Hindlimb muscle (tissue), 1 donor: ENCODE results near the gene GLG1. TPM values are rescaled to one million over a fixed set of nuclear protein-coding genes. Genes with fewer than 3 reads are reported as not detected.
A peak's percentile ranks its signal among the peaks of the same experiment; 100 is the strongest.

Experiments used
- DNase-seq: peaks from one replicate; pipeline ENCODE4 v3.0.0-alpha.2; 2013
- polyA plus RNA-seq: library from polyadenylated mRNA; unstranded; fragments of 120-200 nt; gene quantifications from one replicate; pipeline ENCODE4 v1.2.1, GENCODE V29; 2013; ENCODE audit not compliant: insufficient read length

Gene GLG1
- polyA plus RNA-seq, 1 donor: 121 TPM

GRCh38 chr16:74608381-74608780 lies 1.5 kb upstream of the GLG1 start:
- DNase-seq: no peak

- no peak for DNase-seq
These were observed 1.0 kb upstream of the GLG1 start for GRCh38 chr16:74607962-74608356.

- DNase-seq: no peak
These were observed 522 bp upstream of the GLG1 start for GRCh38 chr16:74607310-74607961.

- DNase-seq: peak; percentile 25
These were observed 981 bp downstream of the GLG1 start for GRCh38 chr16:74605746-74606520.

GRCh38 chr16:74605332-74605731 lies 1.6 kb downstream of the GLG1 start:
- DNase-seq: no peak

GRCh38 chr16:74603848-74604247 lies 3.1 kb downstream of the GLG1 start:
- no peak for DNase-seq

GRCh38 chr16:74601126-74601871 lies 5.6 kb downstream of the GLG1 start:
- DNase-seq: no peak

GRCh38 chr16:74596586-74596985 lies 10.3 kb downstream of the GLG1 start:
- no peak for DNase-seq

GRCh38 chr16:74592847-74593246 lies 14.1 kb downstream of the GLG1 start:
- DNase-seq: no peak

- DNase-seq: no peak
These were observed 14.9 kb downstream of the GLG1 start for GRCh38 chr16:74591876-74592650.

GRCh38 chr16:74586948-74587347 lies 20.0 kb downstream of the GLG1 start:
- no peak for DNase-seq

GRCh38 chr16:74585846-74586443 lies 21.0 kb downstream of the GLG1 start:
- DNase-seq: no peak

GRCh38 chr16:74583926-74584666 lies 22.8 kb downstream of the GLG1 start:
- no peak for DNase-seq

- no peak for DNase-seq
These were observed 23.9 kb downstream of the GLG1 start for GRCh38 chr16:74582970-74583369.

- no peak for DNase-seq
These were observed 26.1 kb downstream of the GLG1 start for GRCh38 chr16:74580833-74581232.

- no peak for DNase-seq
These were observed 28.1 kb downstream of the GLG1 start for GRCh38 chr16:74578838-74579237.

- DNase-seq: no peak
These were observed 28.5 kb downstream of the GLG1 start for GRCh38 chr16:74578433-74578832.

- DNase-seq: no peak
These were observed 29.0 kb downstream of the GLG1 start for GRCh38 chr16:74577882-74578366.

GRCh38 chr16:74575807-74576643 lies 30.9 kb downstream of the GLG1 start:
- DNase-seq: no peak

- no peak for DNase-seq
These were observed 31.6 kb downstream of the GLG1 start for GRCh38 chr16:74575175-74575806.
